Stimulated activated CD4-positive, alpha-beta T cell treated with anti-CD3 and anti-CD28 coated beads, Interleukin-12 subunit alpha, Interleukin-12 subunit beta, amount 100 ng/mL, for 24 hours (primary cell): Measurements from ENCODE around the gene RAX2.
A peak's percentile ranks its signal among the peaks of the same experiment; 100 is the strongest.

Experiments used
- DNase-seq, 2 experiments: peaks; one replicate each; pipeline ENCODE4 v3.0.0-alpha.2; 2020; ENCODE audit warnings: low read depth in 2 of 2

Gene RAX2

DNA sequence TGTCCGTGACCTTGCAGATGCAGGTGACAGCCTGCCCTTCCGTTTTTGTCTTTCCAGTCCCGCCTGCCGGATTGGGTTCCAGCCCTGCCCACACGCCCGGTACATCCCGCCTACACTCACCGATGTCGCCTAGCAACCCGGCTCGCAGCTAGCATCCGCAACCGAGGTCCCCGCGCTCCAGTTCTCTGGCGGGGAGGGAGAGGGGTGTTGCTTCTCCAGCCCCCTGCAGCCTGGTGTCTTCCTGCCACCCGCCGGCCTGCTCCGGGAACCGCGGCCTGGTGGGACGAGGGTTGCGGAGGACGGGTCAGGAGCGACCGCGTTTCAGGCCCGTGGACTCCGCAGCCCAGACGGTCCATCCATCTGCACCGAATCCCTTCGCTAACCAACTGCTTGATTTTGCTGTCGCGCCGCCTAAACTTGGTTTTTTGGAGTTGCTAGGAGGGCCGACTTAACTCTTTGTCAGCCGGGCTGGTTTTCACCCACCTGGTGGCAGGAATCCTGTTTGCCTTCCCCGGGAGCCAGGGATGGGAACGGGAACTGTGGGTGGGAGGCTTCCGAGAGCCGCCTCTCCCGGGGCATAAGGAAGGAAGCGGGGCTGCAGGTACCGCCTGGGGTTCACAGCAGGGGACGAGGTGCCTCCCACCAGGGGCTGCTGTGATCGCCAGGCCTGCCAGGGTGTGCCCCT is 29.5 kb upstream of the RAX2 start:
- DNase-seq: peak in 1 of 2 experiments; percentile 51

- DNase-seq: no peak
These were observed 29.0 kb upstream of the RAX2 start for GRCh38 chr19:3800996-3801395.

DNA sequence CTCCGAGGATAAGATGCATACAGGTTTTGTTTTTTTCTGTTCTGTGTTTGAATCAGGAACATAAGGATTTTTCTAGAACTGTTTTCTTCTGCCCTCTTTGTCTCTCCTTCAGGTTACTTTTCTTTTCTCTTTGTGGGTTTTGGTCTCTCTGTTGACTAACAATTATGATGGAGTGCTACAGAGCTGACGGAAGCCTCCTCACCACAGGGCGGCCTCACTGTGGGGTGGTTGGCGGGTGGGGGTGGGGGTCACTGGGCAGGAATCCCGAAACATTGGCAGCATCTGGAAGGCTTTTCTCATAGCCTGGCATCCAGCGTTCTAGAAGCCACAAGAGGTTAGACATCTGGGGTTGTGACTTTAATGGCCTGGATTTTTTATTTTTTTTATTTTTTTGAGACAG is 26.1 kb upstream of the RAX2 start:
- DNase-seq: no peak

DNA sequence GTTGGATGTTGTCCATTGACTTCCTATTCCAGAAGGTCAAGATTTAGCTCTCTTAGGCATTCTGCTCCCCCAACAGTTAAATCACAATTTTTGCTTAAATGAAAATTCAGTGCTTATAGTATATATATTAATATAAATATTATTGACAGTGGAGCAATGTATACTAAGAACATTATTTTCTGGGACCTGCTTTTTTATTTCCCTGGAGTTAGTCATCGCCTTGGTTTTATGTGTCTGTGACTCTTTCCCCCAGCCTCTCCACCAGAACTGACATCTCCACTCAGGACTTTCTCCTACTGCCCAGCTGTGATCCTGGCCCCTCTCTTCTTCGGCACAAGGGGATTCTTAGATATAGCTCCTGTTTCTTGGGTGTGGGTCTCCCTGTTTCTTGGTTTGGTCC is 24.3 kb upstream of the RAX2 start:
- DNase-seq: no peak

GRCh38 chr19:3793799-3794198 is 21.8 kb upstream of the RAX2 start:
- DNase-seq: no peak

- DNase-seq: no peak
These were observed 20.1 kb upstream of the RAX2 start for GRCh38 chr19:3792114-3792513.

- DNase-seq: no peak
These were observed 18.9 kb upstream of the RAX2 start for GRCh38 chr19:3790941-3791340.

DNA sequence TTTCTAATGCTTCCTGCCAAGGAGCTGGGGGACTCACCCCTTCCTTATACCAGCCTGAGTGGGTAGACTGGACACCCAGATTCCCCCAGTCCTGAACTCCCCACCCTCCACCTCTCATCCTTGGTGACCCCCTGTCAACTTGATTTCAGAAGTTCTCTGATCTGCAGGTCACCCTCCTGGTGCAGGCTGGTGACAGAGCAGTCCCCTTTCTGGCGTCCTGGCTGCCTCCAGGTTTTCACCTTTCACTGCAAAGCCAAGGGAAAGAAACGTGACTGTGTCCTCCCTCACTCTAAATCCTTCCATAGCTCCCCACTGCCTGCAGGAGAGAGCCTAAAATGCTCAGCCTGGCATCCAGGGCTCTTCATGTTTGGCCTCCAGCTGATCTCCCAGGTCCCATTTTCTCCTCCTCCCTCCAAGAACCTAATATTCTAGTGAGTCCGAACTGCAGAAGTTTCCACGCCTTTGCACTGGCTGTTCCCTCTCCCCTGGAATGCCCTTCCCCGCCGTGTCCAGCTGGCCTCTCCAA is 18.2 kb upstream of the RAX2 start:
- no peak for DNase-seq

- DNase-seq: no peak
These were observed 17.2 kb upstream of the RAX2 start for GRCh38 chr19:3788996-3789778.

DNA sequence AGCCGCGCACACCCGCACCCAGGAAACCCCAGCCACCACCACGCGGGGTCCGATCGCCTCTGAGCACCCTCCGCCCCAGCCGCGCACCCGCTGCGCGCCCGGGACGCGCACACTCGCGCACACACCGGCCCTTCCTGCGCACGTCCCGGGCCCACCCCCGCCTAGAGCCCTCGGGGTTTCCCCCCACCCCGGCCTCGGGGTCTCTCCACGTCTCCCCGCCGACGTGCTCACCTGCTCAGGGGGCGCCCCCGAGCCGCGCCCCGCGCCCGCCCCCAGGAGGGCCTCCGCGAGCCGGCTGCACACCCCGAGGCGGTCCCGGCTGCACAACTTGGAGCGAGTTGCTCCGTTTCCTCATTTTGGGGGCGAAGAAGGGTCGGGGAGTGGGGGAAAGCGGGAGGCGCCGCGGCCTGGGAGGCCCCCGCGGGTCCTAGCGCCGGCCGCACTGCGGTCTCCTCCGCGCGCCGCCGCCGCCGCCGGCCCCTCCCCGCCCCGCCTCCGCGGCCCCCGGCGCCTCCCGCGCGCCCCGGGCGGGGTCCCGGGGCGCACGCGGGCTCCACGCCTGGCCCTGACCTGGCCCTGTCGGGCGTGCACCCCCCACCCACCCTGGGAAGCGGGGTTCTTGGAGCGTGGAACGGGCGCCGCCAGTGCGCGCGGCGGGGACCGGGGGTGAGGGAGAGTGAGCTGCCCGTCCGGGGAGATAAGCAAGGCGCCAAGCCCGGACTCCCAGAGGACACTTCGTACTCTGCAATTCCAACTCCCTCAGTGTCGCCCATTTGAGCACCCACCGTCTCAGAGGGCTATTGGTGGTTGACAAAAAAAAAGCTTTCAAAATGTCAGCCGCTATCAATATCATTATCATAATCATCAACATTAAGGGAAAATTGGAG is 14.2 kb upstream of the RAX2 start, which contains the start of gene MATK:
Gene MATK (minus strand): TSS at position 444 of the 887 bp plus-strand sequence. CDS start 1,246 bp downstream, outside the sequence.
- DNase-seq: peak in 1 of 2 experiments; percentile 20

GRCh38 chr19:3785451-3785937 is 13.5 kb upstream of the RAX2 start:
- peak in 1 of 2 experiments; percentile 26 for DNase-seq

DNA sequence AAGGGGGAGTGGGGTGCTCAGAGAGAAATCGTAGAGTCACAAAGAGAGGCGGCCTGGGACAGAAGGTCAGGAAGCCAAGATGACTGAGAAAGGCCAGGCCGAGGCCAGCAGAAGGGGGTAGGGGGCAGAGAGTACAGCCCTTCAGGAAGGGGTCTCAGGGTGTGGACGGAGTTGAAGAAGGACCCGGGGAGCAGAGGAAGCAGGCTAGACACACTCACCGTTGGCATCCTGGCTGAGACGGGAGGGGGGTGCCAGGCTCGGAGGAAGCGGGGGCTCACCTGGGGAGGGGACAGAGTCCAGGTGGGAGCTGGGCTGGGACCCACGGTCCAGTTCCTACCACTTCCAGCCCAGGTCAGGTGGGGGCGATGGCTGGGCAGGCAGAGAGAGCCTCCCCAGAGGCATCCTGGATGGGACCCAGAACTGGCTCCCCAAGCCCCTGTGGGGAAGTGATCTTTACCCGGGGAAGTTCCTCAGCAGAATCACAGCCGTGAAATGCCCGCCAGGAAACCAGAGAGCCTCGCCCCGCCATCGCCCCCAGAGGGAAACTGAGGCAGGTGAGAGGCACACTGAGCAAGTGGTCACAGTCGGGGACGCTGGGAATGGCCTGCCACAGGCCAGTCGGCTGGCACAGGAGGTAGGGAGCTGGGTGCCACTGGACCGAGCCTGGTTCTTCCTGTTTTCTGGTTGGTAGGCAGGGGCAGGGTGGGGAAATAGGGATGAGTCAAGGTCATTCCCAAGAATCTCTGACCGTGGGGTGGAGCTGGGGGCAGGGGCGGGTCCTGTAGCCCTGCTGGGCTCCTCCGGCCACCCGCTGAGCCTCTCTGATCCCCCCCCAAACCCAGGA is 12.8 kb upstream of the RAX2 start:
- no peak for DNase-seq

- DNase-seq: peak in 1 of 2 experiments; percentile 41
These were observed 11.9 kb upstream of the RAX2 start for GRCh38 chr19:3783660-3784584.

DNA sequence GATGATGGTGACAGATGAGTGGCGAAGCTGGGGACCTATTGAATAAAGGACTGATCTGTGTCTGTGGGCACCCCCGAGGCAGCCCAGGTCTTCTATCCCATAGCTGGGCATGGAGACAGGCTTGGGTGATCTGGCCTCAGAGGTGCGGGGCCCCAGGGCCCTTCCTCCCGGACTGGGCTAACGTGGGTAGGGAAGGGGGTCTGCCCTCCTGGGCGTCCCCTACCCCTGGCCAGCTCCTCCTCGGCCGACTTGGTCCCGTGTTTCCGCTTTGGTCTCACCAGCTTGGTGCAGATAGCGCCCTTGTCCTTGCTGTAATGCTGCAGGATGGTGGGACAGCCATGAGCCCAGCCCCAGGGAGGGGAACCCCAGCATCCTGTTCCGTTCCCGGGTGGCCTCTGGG is 10.9 kb upstream of the RAX2 start:
- no peak for DNase-seq

GRCh38 chr19:3782330-3782729 is 10.3 kb upstream of the RAX2 start:
- DNase-seq: no peak

DNA sequence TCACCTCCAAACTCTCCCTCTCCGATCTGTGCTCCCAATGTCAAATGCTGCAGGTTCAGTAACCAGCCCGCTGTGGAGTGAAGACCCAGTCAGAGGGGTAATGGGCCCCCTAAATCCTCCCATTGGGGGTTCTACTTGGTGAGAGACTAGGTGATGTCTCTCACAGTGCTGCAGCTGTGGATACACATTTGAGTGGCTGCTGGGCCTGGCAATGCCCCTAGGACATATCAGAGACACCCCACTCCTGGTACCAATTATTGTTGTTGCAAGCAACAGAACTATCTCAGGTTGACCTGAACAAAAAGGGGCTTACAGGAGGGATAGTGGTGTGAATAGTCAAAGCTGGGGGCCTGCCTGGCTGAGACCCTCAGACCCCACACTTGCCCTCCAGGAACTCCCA is 9.6 kb upstream of the RAX2 start:
- DNase-seq: no peak

GRCh38 chr19:3780786-3781304 is 8.8 kb upstream of the RAX2 start:
- no peak for DNase-seq

DNA sequence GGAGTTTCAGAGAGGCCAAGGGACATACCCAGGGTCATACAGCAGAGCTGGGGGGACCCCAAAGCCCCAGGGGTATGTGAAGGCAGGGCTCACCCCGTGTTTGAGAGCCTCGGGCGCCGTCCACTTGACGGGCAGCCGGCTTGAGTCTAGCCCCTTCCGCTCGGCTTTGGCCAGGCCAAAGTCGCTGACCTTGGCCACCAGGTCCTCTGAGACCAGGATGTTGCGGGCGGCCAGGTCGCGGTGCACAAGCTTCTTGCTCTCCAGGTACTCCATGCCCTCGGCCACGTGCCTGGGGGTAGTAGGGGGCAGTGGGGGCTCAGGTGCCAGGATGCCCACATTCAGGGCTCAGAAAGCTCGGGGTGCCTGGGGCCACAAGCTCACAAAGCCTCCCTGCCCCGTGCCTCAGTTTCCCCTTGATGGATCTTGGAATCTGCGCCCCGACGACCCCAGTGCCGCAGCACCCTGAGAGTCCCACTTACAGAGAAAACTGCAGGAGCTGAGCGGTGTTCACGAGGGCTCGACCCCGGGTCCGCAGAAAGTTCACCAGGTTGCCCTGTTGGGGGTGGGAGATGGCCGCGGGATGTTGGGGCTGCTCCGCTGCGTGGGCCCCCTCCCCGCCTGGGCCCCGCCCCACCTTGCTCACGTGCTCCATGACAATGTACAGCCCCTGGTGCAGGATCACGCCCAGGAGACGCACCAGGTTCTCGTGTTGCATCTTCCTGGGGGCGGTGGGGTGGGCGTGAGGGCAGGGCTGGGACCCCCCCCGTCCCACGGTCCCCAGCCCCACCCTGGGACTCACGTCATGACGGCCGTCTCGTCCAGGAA is 7.1 kb upstream of the RAX2 start:
- DNase-seq: no peak
